ENCODE measurements around the gene DSN1. TPM values are rescaled to one million over a fixed set of nuclear protein-coding genes. Genes with fewer than 3 reads are reported as not detected.

The DSN1 gene
- total and polyA plus RNA-seq, 2 donors (not counting 3 experiments of a cell fraction or from before 2014, with no cell fraction given) = 11.0 to 25.0 TPM

DNA sequence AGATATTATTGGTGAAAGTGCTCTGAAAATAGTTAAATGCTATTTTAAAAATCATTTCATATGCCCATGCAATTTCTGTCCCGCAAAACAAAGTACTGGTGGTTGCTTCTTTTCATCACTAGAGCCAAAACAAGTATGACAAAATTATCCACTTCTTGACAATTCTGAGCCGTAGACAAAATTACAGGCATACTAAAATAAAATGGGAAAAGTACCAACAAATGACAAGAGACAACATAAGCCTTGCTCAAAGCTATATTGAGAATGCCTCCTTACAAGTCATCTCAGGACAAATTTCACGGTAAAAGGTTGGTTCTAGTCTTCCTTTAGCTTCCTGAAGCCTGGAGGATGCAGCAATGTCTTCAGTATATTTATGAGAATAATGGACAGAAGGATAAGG, 56.5 kb downstream of the DSN1 start:
- Histone ChIP-seq H3K9ac (replicated peaks; ENCODE audit: extremely low read depth, insufficient read depth, low read length) (no peak overlapping the region), H3K4me2 (ENCODE audit: insufficient read depth, low read length) (no peak overlapping the region), H3K4me3 (replicated peaks in 1 of 3; ENCODE audit: insufficient read depth in 1 of 3, low read depth in 1 of 3, low read length in 3 of 3) (no peak overlapping the region), H3K79me2 (ENCODE audit: control insufficient read depth, insufficient read depth, low read length) (no peaks in the 10 kb centered on the region), H3K36me3 (ENCODE audit: control insufficient read depth in 2 of 2, extremely low read depth in 1 of 2, insufficient read depth in 2 of 2, low read length in 2 of 2) (peaks cover 0 to 2% of the 10 kb centered on the region in 2 experiments), H4K20me1 (replicated peaks; ENCODE audit: control insufficient read depth, extremely low read depth, insufficient read depth, low read length) (no peaks in the 10 kb centered on the region), H3K9me1 (replicated peaks; ENCODE audit: control insufficient read depth, extremely low read depth, insufficient read depth, low read length) (no peaks in the 10 kb centered on the region), H3K27ac (ENCODE audit: insufficient read depth, low read depth, low read length) (no peak overlapping the region), H2AFZ (ENCODE audit: low read depth, low read length) (no peak overlapping the region), H3K9me3 (replicated peaks; ENCODE audit: control insufficient read depth, insufficient read depth, low read length) (no peaks in the 10 kb centered on the region), H3K27me3 (ENCODE audit: control insufficient read depth in 2 of 2, insufficient read depth in 2 of 2, low read length in 2 of 2) (no peaks in the 10 kb centered on the region), H3K4me1 (ENCODE audit: control insufficient read depth, extremely low read depth, insufficient read depth, low read length) (no peaks in the 10 kb centered on the region)
- intact Hi-C loops (cut with micrococcal nuclease) = no loop called here
- ChIA-PET POLR2A (no interaction called here), CTCF (interaction anchor here (0.7 to 2.7 kb wide), 3 partner anchors 20 to 169 kb away, joined by 3 to 14 read pairs (median 3); no protein-coding TSS in a partner anchor)
- DNase-seq (ENCODE audit: low read depth, low spot score) (no peak), FAIRE-seq (no peak)
- TF ChIP-seq POLR2A (IDR thresholded peaks at IDR 0.05; ENCODE audit: low read depth, low read length) = no peak
- BruUV-seq (replicated peaks) = no TSS peak
- dilution Hi-C loops (cut with MboI; ENCODE audit: extremely low pct_ligation_motif_present, low sequenced_read_pairs) = no loop called here

DNA sequence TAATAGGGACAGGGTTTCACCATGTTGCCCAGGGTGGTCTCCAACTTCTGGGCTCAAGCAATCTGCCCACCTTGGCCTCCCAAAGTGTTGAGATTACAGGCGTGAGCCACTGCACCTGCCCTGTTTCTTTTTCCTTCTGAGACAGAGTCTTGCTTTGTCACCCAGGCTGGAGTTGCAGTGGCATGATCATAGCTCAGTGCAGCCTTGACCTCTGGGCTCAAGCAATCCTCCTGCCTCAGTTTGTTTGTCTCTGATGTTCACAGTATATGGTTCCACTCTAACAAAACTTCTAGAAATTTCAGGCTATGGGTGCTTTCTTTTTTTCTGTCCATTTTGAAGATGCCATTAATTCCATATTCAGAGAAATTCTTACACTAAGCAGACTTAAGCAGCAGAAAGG, 60.8 kb downstream of the DSN1 start:
- CTCF ChIA-PET = no interaction called here
- TF ChIP-seq GATA2 (IDR thresholded peaks at IDR 0.05; ENCODE audit: insufficient read depth, insufficient read length, low read depth, low read length) = no peak
- no peak for TF ChIP-seq EZH2 (IDR thresholded peaks at IDR 0.05; ENCODE audit: borderline replicate concordance, low read depth, low read length, severe bottlenecking)
- TF ChIP-seq JUN (IDR thresholded peaks at IDR 0.05; ENCODE audit: borderline replicate concordance, insufficient read depth, insufficient read length, low read depth) = no peak
- no peak for TF ChIP-seq MYC (IDR thresholded peaks at IDR 0.05; ENCODE audit: low read depth, low read length)
- TF ChIP-seq POLR2AphosphoS5 (IDR thresholded peaks at IDR 0.05; ENCODE audit: insufficient read depth, low read depth, low read length) = no peak
- TF ChIP-seq, protein P1, sequence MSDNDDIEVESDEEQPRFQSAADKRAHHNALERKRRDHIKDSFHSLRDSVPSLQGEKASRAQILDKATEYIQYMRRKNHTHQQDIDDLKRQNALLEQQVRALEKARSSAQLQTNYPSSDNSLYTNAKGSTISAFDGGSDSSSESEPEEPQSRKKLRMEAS (IDR thresholded peaks at IDR 0.05; ENCODE audit: insufficient read depth, insufficient read length) = no peak
- TF ChIP-seq, protein P2, sequence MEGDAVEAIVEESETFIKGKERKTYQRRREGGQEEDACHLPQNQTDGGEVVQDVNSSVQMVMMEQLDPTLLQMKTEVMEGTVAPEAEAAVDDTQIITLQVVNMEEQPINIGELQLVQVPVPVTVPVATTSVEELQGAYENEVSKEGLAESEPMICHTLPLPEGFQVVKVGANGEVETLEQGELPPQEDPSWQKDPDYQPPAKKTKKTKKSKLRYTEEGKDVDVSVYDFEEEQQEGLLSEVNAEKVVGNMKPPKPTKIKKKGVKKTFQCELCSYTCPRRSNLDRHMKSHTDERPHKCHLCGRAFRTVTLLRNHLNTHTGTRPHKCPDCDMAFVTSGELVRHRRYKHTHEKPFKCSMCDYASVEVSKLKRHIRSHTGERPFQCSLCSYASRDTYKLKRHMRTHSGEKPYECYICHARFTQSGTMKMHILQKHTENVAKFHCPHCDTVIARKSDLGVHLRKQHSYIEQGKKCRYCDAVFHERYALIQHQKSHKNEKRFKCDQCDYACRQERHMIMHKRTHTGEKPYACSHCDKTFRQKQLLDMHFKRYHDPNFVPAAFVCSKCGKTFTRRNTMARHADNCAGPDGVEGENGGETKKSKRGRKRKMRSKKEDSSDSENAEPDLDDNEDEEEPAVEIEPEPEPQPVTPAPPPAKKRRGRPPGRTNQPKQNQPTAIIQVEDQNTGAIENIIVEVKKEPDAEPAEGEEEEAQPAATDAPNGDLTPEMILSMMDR (IDR thresholded peaks at IDR 0.05; ENCODE audit: extremely low read depth in 1 of 2, insufficient read depth in 1 of 2, low read depth in 1 of 2, low read length in 2 of 2) = no peak
- TF ChIP-seq POLR2A (IDR thresholded peaks at IDR 0.05; ENCODE audit: low read depth, low read length) = no peak
- no peak for TF ChIP-seq FOS (IDR thresholded peaks at IDR 0.05; ENCODE audit: borderline replicate concordance, insufficient read depth, low read length)
- H3K36me3 ChIP-seq (ENCODE audit: control insufficient read depth in 2 of 2, extremely low read depth in 1 of 2, insufficient read depth in 2 of 2, low read length in 2 of 2) = no peaks in the 10 kb centered on the region
- POLR2A ChIA-PET = no interaction called here
- no peaks in the 10 kb centered on the region for H3K9me1 ChIP-seq (replicated peaks; ENCODE audit: control insufficient read depth, extremely low read depth, insufficient read depth, low read length)
- no peaks in the 10 kb centered on the region for H3K4me1 ChIP-seq (ENCODE audit: control insufficient read depth, extremely low read depth, insufficient read depth, low read length)
- DNase-seq (ENCODE audit: low read depth, low spot score) = no peak
- no TSS peak for BruUV-seq (replicated peaks)
- no peaks in the 10 kb centered on the region for H3K9me3 ChIP-seq (replicated peaks; ENCODE audit: control insufficient read depth, insufficient read depth, low read length)
- no peak overlapping the region for H3K9ac ChIP-seq (replicated peaks; ENCODE audit: extremely low read depth, insufficient read depth, low read length)
- intact Hi-C loops (cut with micrococcal nuclease) = no loop called here
- no peak overlapping the region for H3K4me2 ChIP-seq (ENCODE audit: insufficient read depth, low read length)
- no peaks in the 10 kb centered on the region for H3K79me2 ChIP-seq (ENCODE audit: control insufficient read depth, insufficient read depth, low read length)
- H3K4me3 ChIP-seq (replicated peaks in 1 of 3; ENCODE audit: insufficient read depth in 1 of 3, low read depth in 1 of 3, low read length in 3 of 3) = no peak overlapping the region
- no peak overlapping the region for H3K27ac ChIP-seq (ENCODE audit: insufficient read depth, low read depth, low read length)
- H4K20me1 ChIP-seq (replicated peaks; ENCODE audit: control insufficient read depth, extremely low read depth, insufficient read depth, low read length) = no peaks in the 10 kb centered on the region
- H2AFZ ChIP-seq (ENCODE audit: low read depth, low read length) = no peak overlapping the region
- dilution Hi-C loops (cut with MboI; ENCODE audit: extremely low pct_ligation_motif_present, low sequenced_read_pairs) = no loop called here
- no peak for FAIRE-seq
- no peaks in the 10 kb centered on the region for H3K27me3 ChIP-seq (ENCODE audit: control insufficient read depth in 2 of 2, insufficient read depth in 2 of 2, low read length in 2 of 2)
